GM19238 (cell line): ENCODE data around the gene CLEC4E.
"Not testable (repeated sequence)": the region's sequence is repeated elsewhere in the genome, so short reads cannot be mapped to it uniquely, and the experiment has no call there.

Experiments
- DNase-seq: peaks from one replicate; pipeline ENCODE4 v3.0.0; 2011; ENCODE audit warnings: low spot score; ENCODE audit not compliant: insufficient read length

The CLEC4E gene

GRCh38 chr12:8541562-8541961 is 857 bp upstream of the CLEC4E start:
- no peak for DNase-seq

- not testable (repeated sequence) for DNase-seq
These were observed 2.9 kb downstream of the CLEC4E start for GRCh38 chr12:8537820-8538219.

GRCh38 chr12:8532045-8532444 is 8.7 kb downstream of the CLEC4E start:
- DNase-seq: no peak

- DNase-seq: no peak
These were observed 13.2 kb downstream of the CLEC4E start for GRCh38 chr12:8527250-8528130.

GRCh38 chr12:8519171-8519570 is 21.5 kb downstream of the CLEC4E start:
- DNase-seq: no peak

- no peak for DNase-seq
These were observed 22.7 kb downstream of the CLEC4E start for GRCh38 chr12:8517971-8518370.

- no peak for DNase-seq
These were observed 27.4 kb downstream of the CLEC4E start, which contains the start of gene CLEC4D for GRCh38 chr12:8513256-8513655. TSS of gene CLEC4D (plus strand) at chr12:8513503. CDS start at chr12:8513733, 230 bp downstream.

GRCh38 chr12:8508910-8509841 is 31.5 kb downstream of the CLEC4E start:
- no peak for DNase-seq

GRCh38 chr12:8508223-8508622 is 32.5 kb downstream of the CLEC4E start:
- DNase-seq: no peak

- no peak for DNase-seq
These were observed 33.1 kb downstream of the CLEC4E start for GRCh38 chr12:8507596-8507995.

- no peak for DNase-seq
These were observed 36.4 kb downstream of the CLEC4E start for GRCh38 chr12:8504351-8504750.

- no peak for DNase-seq
These were observed 39.0 kb downstream of the CLEC4E start for GRCh38 chr12:8501720-8502119.

GRCh38 chr12:8499616-8500015 is 41.1 kb downstream of the CLEC4E start:
- DNase-seq: no peak

- not testable (repeated sequence) for DNase-seq
These were observed 44.6 kb downstream of the CLEC4E start for GRCh38 chr12:8496074-8496473.

GRCh38 chr12:8495671-8496070 is 45.0 kb downstream of the CLEC4E start:
- DNase-seq: not testable (repeated sequence)

- peak; percentile 42 for DNase-seq
These were observed 47.6 kb downstream of the CLEC4E start for GRCh38 chr12:8493084-8493483.

GRCh38 chr12:8491646-8492530 is 48.8 kb downstream of the CLEC4E start:
- DNase-seq: no peak
